Neuronal stem cell (in vitro differentiated cells): ENCODE results near the gene IFNA4.
"Not testable (repeated sequence)": the region's sequence is repeated elsewhere in the genome, so short reads cannot be mapped to it uniquely, and the experiment has no call there.

Source experiments
- DNase-seq: peaks from one replicate; pipeline ENCODE4 v3.0.0-alpha.2; 2013; ENCODE audit warnings: low spot score
- H2AFZ ChIP-seq: one replicate; pipeline ENCODE4 v1.6.1; 2013; ENCODE audit warnings: mild to moderate bottlenecking, low read length, inconsistent platforms
- H2AK5ac ChIP-seq: 2 replicates; pipeline ENCODE4 v1.6.1; 2013; ENCODE audit warnings: low read depth, mild to moderate bottlenecking, inconsistent platforms, low read length, moderate library complexity, mixed read lengths
- H2BK120ac ChIP-seq: 2 replicates; pipeline ENCODE4 v1.6.1; 2013; ENCODE audit warnings: low read depth, mild to moderate bottlenecking, inconsistent platforms, low read length, moderate library complexity, mixed read lengths
- H2BK12ac ChIP-seq: one replicate; pipeline ENCODE4 v1.6.1; 2013; ENCODE audit warnings: low read length, inconsistent platforms
- H2BK15ac ChIP-seq: 2 replicates; pipeline ENCODE4 v1.6.1; 2013; ENCODE audit warnings: mild to moderate bottlenecking, low read length, inconsistent platforms, mixed read lengths
- H2BK5ac ChIP-seq: one replicate; pipeline ENCODE4 v1.6.1; 2013; ENCODE audit warnings: inconsistent platforms, mild to moderate bottlenecking, low read length, moderate library complexity
- H3K14ac ChIP-seq: one replicate; pipeline ENCODE4 v1.6.1; 2013; ENCODE audit warnings: low read length, inconsistent platforms
- H3K18ac ChIP-seq: 2 replicates; pipeline ENCODE4 v1.6.1; 2013; ENCODE audit warnings: low read length, inconsistent platforms
- H3K23ac ChIP-seq: 2 replicates; pipeline ENCODE4 v1.6.1; 2013; ENCODE audit warnings: low read depth, mild to moderate bottlenecking, mixed read lengths, low read length, inconsistent platforms; ENCODE audit not compliant: poor library complexity
- H3K27ac ChIP-seq: replicated peaks from 3 replicates; pipeline ENCODE4 v1.5.1; 2013; ENCODE audit warnings: low read length, inconsistent platforms
- H3K27me3 ChIP-seq, 3 experiments: 2 replicates each; pipeline ENCODE4 v1.6.1; 2013; ENCODE audit warnings: low read length in 3 of 3, mild to moderate bottlenecking in 2 of 3, inconsistent platforms in 1 of 3, low read depth in 1 of 3, mixed read lengths in 1 of 3, moderate library complexity in 1 of 3; ENCODE audit not compliant: control insufficient read depth in 3 of 3, insufficient read depth in 3 of 3
- H3K36me3 ChIP-seq, 2 donors: replicated peaks in 1 of 2; 2 replicates each; pipeline ENCODE4 v1.6.1; 2013; ENCODE audit warnings: low read length in 2 of 2; ENCODE audit not compliant: control insufficient read depth in 2 of 2, insufficient read depth in 2 of 2
- H3K4ac ChIP-seq: 2 replicates; pipeline ENCODE4 v1.6.1; 2013; ENCODE audit warnings: inconsistent platforms, mild to moderate bottlenecking, low read length, moderate library complexity
- H3K4me1 ChIP-seq, 2 donors: 1 replicate in 1 of 2; 2 replicates in 1 of 2; pipeline ENCODE4 v1.6.1; 2013; ENCODE audit warnings: low read length in 2 of 2, low read depth in 1 of 2; ENCODE audit not compliant: control insufficient read depth in 2 of 2, insufficient read depth in 1 of 2
- H3K4me2 ChIP-seq: one replicate; pipeline ENCODE4 v1.6.1; 2013; ENCODE audit warnings: mild to moderate bottlenecking, low read length, inconsistent platforms; ENCODE audit not compliant: insufficient read depth, poor library complexity, severe bottlenecking
- H3K4me3 ChIP-seq, 2 donors: 2 replicates each; pipeline ENCODE4 v1.5.1; 2013; ENCODE audit warnings: low read length in 2 of 2, mild to moderate bottlenecking in 2 of 2, inconsistent platforms in 1 of 2, moderate library complexity in 1 of 2
- H3K79me1 ChIP-seq: one replicate; pipeline ENCODE4 v1.6.1; 2013; ENCODE audit warnings: low read depth, mild to moderate bottlenecking, inconsistent platforms, low read length, moderate library complexity
- H3K9ac ChIP-seq: one replicate; pipeline ENCODE4 v1.6.1; 2013; ENCODE audit warnings: mild to moderate bottlenecking, low read depth, low read length, inconsistent platforms; ENCODE audit not compliant: poor library complexity
- H3K9me3 ChIP-seq, 2 donors: replicated peaks in 1 of 2; 2 replicates each; pipeline versions ENCODE3 to v1.6.1; 2013; ENCODE audit warnings: low read length in 2 of 2, mild to moderate bottlenecking in 2 of 2, inconsistent platforms in 1 of 2, low read depth in 1 of 2, mixed read lengths in 1 of 2, moderate library complexity in 1 of 2; ENCODE audit not compliant: control insufficient read depth in 2 of 2, insufficient read depth in 1 of 2
- H4K8ac ChIP-seq: one replicate; pipeline ENCODE4 v1.6.1; 2013; ENCODE audit warnings: low read depth, mild to moderate bottlenecking, inconsistent platforms, low read length, moderate library complexity
- H4K91ac ChIP-seq: one replicate; pipeline ENCODE4 v1.6.1; 2013; ENCODE audit warnings: low read length, low read depth, mild to moderate bottlenecking, inconsistent platforms; ENCODE audit not compliant: poor library complexity
- WGBS, 2 donors: extraction: QIAGEN DNeasy Blood & Tissue Kit; methylation state at CpG; one replicate each; pipeline ENCODE4 v1.1.7; 2013; ENCODE audit warnings: missing lambda C conversion rate in 2 of 2, mixed read lengths in 1 of 2; ENCODE audit not compliant: insufficient read length in 2 of 2, insufficient replicate concordance in 1 of 2; ENCODE audit errors: extremely low coverage in 2 of 2; 5-methylcytosine and 5-hydroxymethylcytosine counted together

The IFNA4 gene

GRCh38 chr9:21205204-21205603 is 17.8 kb upstream of the IFNA4 start:
- H3K27me3 ChIP-seq: no peaks in the 10 kb centered on the region
- no peaks in the 10 kb centered on the region for H3K36me3 ChIP-seq
- no peak overlapping the region for H4K8ac ChIP-seq
- H2BK5ac ChIP-seq: no peak overlapping the region
- H3K4ac ChIP-seq: no peak overlapping the region
- H3K4me3 ChIP-seq: no peak overlapping the region
- no peak overlapping the region for H3K18ac ChIP-seq
- no peak overlapping the region for H4K91ac ChIP-seq
- no peak overlapping the region for H3K27ac ChIP-seq
- no peaks in the 10 kb centered on the region for H3K4me1 ChIP-seq
- no peak overlapping the region for H3K23ac ChIP-seq
- no peaks in the 10 kb centered on the region for H3K79me1 ChIP-seq
- H3K14ac ChIP-seq: no peak overlapping the region
- H2BK15ac ChIP-seq: no peak overlapping the region
- no peak overlapping the region for H2AFZ ChIP-seq
- no peaks in the 10 kb centered on the region for H3K9me3 ChIP-seq
- no peak for DNase-seq
- no peak overlapping the region for H2BK120ac ChIP-seq
- no peak overlapping the region for H3K9ac ChIP-seq
- no peak overlapping the region for H2BK12ac ChIP-seq
- no peak overlapping the region for H3K4me2 ChIP-seq
- H2AK5ac ChIP-seq: no peak overlapping the region

DNA sequence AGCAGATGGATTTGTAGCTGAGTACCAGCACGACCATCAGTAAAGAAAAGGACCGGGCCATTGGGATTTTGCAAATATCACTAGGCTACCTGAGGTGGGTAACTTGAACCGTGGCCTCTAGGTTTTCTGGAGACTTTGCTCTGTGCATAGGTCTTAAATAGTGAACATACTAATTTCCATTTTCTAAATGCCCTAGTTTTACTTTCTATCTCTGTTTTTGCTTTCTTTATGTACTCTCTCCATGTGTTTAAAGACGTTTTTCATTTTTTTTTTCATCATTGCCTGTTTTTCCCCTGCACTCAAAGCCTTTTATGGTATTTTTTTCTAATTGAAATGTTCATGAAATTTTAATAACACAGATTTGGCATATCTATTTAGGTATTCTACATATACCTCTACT is 14.7 kb upstream of the IFNA4 start, which contains the start of gene IFNA7:
TSS of gene IFNA7 (minus strand) at position 101 of the 400 bp plus-strand sequence. CDS start at position 61, 40 bp downstream.
- H3K9me3 ChIP-seq, H2BK120ac ChIP-seq: not testable (repeated sequence)

GRCh38 chr9:21194867-21195776 is 7.7 kb upstream of the IFNA4 start:
- H3K4me3 ChIP-seq, H2BK15ac ChIP-seq, H4K91ac ChIP-seq, H3K27me3 ChIP-seq, H3K23ac ChIP-seq, H3K27ac ChIP-seq, H2AFZ ChIP-seq, H3K14ac ChIP-seq, DNase-seq, H3K4me1 ChIP-seq, H3K9me3 ChIP-seq, H3K4ac ChIP-seq, H3K79me1 ChIP-seq, H3K36me3 ChIP-seq, H2AK5ac ChIP-seq, H3K4me2 ChIP-seq, H3K18ac ChIP-seq, H3K9ac ChIP-seq, H2BK5ac ChIP-seq, H4K8ac ChIP-seq, H2BK12ac ChIP-seq, H2BK120ac ChIP-seq: not testable (repeated sequence)
- WGBS, 2 donors: no CpG with 5 or more reads among the region's 6 CpGs

More for the DNA sequence above, 14.7 kb upstream of the IFNA4 start, which contains the start of gene IFNA7:
- not testable (repeated sequence) for H3K18ac ChIP-seq, H3K9ac ChIP-seq, H2AK5ac ChIP-seq, H3K4ac ChIP-seq, H2BK15ac ChIP-seq, H4K91ac ChIP-seq, H3K36me3 ChIP-seq, H3K27me3 ChIP-seq, H2BK12ac ChIP-seq, H3K79me1 ChIP-seq, H3K14ac ChIP-seq, H3K27ac ChIP-seq, H3K23ac ChIP-seq, H3K4me3 ChIP-seq, DNase-seq, H3K4me1 ChIP-seq, H2AFZ ChIP-seq, H3K4me2 ChIP-seq, H2BK5ac ChIP-seq, H4K8ac ChIP-seq
- no CpG with 5 or more reads among the region's 4 CpGs for WGBS, 2 donors

DNA sequence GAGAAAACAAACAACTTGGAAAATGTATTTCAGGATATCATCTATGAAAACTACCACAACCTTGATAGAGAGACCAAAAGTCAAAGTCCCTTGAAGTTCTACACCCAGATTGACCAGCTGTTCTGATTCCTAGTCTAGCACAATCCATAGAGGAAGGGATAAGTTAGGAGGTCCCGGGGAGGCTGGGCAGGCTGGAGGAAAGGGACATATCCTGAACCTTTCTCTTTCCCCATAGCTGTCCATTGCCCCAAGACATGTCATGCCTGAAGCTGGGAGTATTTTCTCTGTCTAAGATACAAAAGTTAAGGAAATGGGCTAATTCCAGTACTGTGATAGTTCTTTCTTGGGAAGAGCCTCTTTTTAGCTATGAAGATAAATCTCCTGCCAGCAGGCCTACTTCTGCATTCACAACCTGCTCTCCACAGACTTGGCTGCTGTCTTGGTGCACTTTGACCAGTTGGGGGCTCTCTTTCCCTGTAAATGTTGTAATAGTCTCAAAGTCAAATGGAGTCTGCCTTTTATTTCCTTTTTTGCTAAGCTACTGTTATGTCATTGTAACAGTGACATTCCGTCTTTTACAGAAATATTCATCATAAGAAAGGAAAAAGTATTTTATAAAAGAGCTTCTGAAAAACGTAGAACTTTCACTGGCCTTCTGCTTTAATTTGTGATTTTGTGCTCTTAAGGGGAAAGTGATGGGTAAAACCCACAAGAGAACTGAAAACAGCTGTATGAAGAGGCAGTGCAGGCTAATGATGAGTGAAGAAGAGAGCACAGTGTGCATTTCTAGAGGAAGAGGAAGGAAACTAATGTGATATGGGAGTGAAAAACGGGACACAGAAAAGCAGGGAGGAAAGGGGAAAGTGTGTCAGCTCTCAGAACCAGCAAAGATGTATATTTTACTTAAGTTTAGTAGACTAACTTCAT is 4.3 kb downstream of the IFNA4 start:
- not testable (repeated sequence) for H2AFZ ChIP-seq, H4K91ac ChIP-seq, H3K4me3 ChIP-seq, H3K79me1 ChIP-seq, H2BK5ac ChIP-seq, H3K23ac ChIP-seq, H3K4me1 ChIP-seq, H4K8ac ChIP-seq, H3K9me3 ChIP-seq, H2BK12ac ChIP-seq, H3K14ac ChIP-seq, H3K4me2 ChIP-seq, DNase-seq, H3K9ac ChIP-seq, H2BK15ac ChIP-seq, H3K4ac ChIP-seq, H2AK5ac ChIP-seq, H3K18ac ChIP-seq, H3K36me3 ChIP-seq, H3K27me3 ChIP-seq, H2BK120ac ChIP-seq, H3K27ac ChIP-seq
- no CpG with 5 or more reads among the region's 4 CpGs for WGBS, 2 donors
